Occipital lobe (tissue), 2 donors: ENCODE measurements around the gene SPECC1. TPM values are rescaled to one million over a fixed set of nuclear protein-coding genes. Genes with fewer than 3 reads are reported as not detected.
A peak's percentile ranks its signal among the peaks of the same experiment; 100 is the strongest.
"Not testable (repeated sequence)": the region's sequence is repeated elsewhere in the genome, so short reads cannot be mapped to it uniquely, and the experiment has no call there.

Experiments used
- DNase-seq: peaks from one replicate; lab custom pipeline; 2025; lab: John Stamatoyannopoulos, UW
- total RNA-seq: library from RNA; depleted of rRNA; stranded (reverse); fragments of >200 nt; gene quantifications from one replicate; pipeline ENCODE4 v1.2.3, GENCODE V29; 2014

Gene SPECC1
- total RNA-seq, 1 donor from 2014 or later = 49.1 TPM

- DNase-seq = no peak
Measured at GRCh38 chr17:20125724-20126123, 116.6 kb downstream of the SPECC1 start.

GRCh38 chr17:20127360-20128035 is 118.3 kb downstream of the SPECC1 start:
- DNase-seq = no peak

GRCh38 chr17:20128036-20128667 is 119.0 kb downstream of the SPECC1 start:
- DNase-seq = no peak

GRCh38 chr17:20133517-20133916 is 124.4 kb downstream of the SPECC1 start:
- no peak for DNase-seq

GRCh38 chr17:20141198-20141972 is 132.2 kb downstream of the SPECC1 start:
- DNase-seq = no peak

GRCh38 chr17:20142268-20142667 is 133.1 kb downstream of the SPECC1 start:
- no peak for DNase-seq

- no peak for DNase-seq
Measured at GRCh38 chr17:20143740-20144139, 134.6 kb downstream of the SPECC1 start.

GRCh38 chr17:20145567-20145966 is 136.4 kb downstream of the SPECC1 start:
- DNase-seq = no peak

GRCh38 chr17:20149251-20149650 is 140.1 kb downstream of the SPECC1 start:
- DNase-seq = no peak

GRCh38 chr17:20151174-20151573 is 142.0 kb downstream of the SPECC1 start:
- no peak for DNase-seq

- no peak for DNase-seq
Measured at GRCh38 chr17:20153231-20153630, 144.1 kb downstream of the SPECC1 start.

GRCh38 chr17:20154286-20155000 is 145.3 kb downstream of the SPECC1 start:
- DNase-seq = no peak

GRCh38 chr17:20155258-20156195 is 146.4 kb downstream of the SPECC1 start:
- peak; percentile 95 for DNase-seq

- DNase-seq = no peak
Measured at GRCh38 chr17:20156196-20157000, 147.2 kb downstream of the SPECC1 start.

- DNase-seq = no peak
Measured at GRCh38 chr17:20157001-20157310, 147.8 kb downstream of the SPECC1 start.

- DNase-seq = no peak
Measured at GRCh38 chr17:20158580-20158979, 149.4 kb downstream of the SPECC1 start.

GRCh38 chr17:20159406-20160069 is 150.4 kb downstream of the SPECC1 start:
- no peak for DNase-seq

GRCh38 chr17:20165516-20165915 is 156.4 kb downstream of the SPECC1 start:
- not testable (repeated sequence) for DNase-seq

- DNase-seq = no peak
Measured at GRCh38 chr17:20170085-20170484, 160.9 kb downstream of the SPECC1 start.
